Measurements from ENCODE around the gene NR2C2AP.

DNA sequence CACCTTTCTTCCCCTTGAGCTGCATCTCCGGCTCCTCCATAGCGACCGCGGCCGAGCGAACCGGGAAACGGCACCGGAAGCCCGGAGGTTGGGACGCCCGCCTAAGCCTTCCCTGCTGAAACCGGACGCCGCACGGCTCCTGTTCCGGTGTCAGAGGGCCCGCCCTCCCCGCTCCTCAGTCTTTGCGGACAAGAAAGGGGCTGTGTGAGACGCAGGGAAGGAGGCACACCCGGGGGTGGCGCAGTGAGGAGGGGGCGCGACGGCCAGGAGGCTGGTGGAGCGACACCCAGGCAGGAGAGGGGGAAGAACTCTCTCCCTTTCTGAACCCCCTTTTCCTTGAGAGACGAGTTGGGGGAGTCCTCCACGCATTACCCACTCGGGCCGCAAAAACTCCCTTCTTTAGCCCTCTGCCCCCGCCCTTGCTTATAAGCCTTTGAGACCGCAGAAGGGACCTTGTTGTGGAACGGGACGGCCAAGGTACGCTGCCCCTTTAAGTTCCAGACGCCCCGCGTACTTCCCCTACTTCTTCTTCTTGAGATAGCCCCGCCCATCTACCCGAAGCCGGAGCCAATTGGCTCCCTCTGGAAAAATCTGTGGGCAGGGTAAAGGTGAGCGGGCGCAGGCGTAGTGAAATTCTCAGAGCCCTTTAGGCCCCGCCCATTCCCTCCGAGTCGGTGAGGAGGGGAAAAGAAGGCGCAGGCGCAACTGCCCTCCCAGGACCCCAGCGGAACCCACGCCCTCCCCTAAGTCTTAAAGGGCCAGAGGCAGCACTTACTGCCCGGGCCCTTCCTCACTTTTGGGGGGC is 10.9 kb downstream of the NR2C2AP start, which contains the start of the genes BORCS8 and RFXANK:
- TF ChIP-seq POLR2A (IDR thresholded peaks at IDR 0.05; ENCODE audit: low read depth, low read length) (peak; percentile 44; the same call in 1 of the 2 replicates), POLR2AphosphoS5 (IDR thresholded peaks at IDR 0.05; ENCODE audit: low read depth, low read length) (peak; percentile 59; the same call in 1 of the 2 replicates), TAF1 (IDR thresholded peaks at IDR 0.05; ENCODE audit: low read depth, low read length) (peak; percentile 87)
